Measurements from ENCODE around the gene UTP18.

DNA sequence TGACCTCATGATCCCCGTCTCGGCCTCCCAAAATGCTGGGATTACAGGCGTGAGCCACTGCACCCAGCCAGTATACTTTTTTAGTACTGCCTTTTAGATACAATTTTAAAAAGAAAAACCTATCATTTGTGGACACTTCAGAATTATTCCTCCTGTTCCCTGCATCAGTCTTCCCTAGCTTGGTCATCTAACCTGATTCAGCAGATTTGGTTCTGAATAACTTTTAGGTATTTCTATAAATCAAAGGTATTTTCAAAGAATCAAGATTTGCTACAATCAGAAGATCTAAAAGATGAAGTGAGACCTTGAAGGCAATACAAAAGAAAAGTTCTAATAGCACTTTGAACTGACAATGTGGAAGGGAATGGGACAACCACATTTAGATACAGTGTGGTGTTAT is 30.5 kb upstream of the UTP18 start:
- TF ChIP-seq CTCF (IDR thresholded peaks at IDR 0.05) (no peak), POLR2A (IDR thresholded peaks at IDR 0.05) (no peak)
